SK-N-MC (cell line): ENCODE measurements around the gene PRR7.

Experiments
- EZH2 ChIP-seq: fragments of 200-600 bp; sonication (generic); IDR thresholded peaks from one replicate; pipeline ENCODE4 v1.6.1; 2017; ENCODE audit warnings: antibody characterized with exemption
- POLR2AphosphoS5 ChIP-seq: IDR thresholded peaks from 2 replicates; pipeline ENCODE4 v1.6.1; 2012; ENCODE audit warnings: mild to moderate bottlenecking, low read depth, low read length, borderline replicate concordance

DNA sequence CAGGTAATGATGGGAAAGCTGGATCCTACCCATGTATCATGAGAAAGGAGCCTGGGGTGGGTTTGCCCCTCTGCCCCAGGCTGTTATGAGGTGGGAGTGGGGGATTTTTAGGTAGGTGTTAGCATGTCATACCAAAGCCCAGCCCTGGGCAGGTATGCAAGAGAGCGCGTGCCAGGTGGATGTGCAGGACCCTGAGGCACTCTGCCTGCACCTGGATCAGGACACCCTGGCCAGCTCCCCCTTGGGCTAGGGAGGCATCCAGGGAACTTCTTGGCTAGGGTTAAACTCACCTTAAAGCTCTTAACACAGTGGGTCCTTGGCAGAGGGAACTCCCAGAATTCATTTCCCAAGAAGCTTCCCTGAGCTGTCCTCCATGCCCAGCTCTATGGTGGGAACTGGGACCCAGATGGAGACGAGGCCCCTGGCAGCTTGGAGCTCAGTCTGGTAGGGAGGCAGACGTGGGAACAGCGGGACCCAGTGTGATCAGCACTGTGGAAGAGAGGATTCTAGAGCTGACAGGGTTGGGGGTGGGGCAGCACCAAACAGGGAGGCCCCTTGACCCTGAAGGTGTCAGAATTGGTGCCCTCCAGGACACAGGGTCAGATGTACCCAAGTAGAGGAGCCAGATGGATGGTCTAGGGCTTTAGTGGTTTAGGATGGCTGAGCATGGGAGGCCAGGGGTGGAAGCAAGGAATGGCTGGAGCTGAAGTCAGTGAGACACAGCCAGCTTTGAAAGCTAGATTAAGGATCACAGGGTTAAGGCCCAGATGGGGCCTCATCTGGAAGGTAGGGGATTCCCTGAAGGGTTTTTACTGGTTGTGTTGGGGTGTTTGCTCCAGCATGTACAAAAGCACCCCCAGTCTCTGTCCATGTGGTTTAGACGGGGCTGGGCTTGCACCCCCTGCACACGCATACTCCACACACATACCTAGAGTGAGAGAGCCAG, 2.2 kb upstream of the PRR7 start:
- TF ChIP-seq EZH2 (no peak), POLR2AphosphoS5 (no peak; the same call in none of the 2 replicates)
